DMS53 treated with DMSO at 0.1 percent for 48 hours (cell line): ENCODE measurements around the gene TNFSF10.

Source experiments
- DNase-seq: peaks from one replicate; lab custom pipeline; 2025; ENCODE audit not compliant: unreplicated experiment; lab: John Stamatoyannopoulos, UW

The TNFSF10 gene

GRCh38 chr3:172461530-172462138, 61.6 kb downstream of the TNFSF10 start:
- peak; percentile 49 for DNase-seq

- DNase-seq = no peak
Observed at GRCh38 chr3:172456404-172456803, 66.8 kb downstream of the TNFSF10 start.
